Measurements from ENCODE around the gene DRD2.

DNA sequence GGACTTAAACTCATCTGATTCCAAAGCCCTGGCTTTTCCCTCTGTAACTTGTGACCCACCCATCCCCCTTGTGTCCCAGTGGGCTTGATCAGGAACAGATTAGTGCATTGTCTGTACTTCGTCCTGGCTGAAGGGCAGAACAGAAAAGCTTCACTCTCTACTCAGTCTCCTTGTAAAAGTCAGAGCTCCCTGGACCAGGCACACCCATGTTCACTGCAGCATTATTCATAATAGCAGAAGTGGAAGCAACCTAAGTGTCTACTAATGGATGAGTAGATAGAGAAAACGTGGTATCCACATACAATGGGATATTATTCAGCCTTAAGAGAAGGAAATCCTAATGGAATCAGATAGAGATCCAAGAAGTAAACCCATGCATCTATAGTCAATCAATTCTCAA lies 20.7 kb downstream of the DRD2 start:
- TF ChIP-seq CTCF (IDR thresholded peaks at IDR 0.05 in 8 of 11, conservative IDR thresholded peaks at IDR 0.05 in 3 of 11) (no peak), POLR2AphosphoS5 (IDR thresholded peaks at IDR 0.05) (no peak), POLR2A (IDR thresholded peaks at IDR 0.05) (no peak)

Measured in spleen (tissue), 7 donors.